B cell (primary cell): ENCODE measurements around the gene MBNL1. TPM values are rescaled to one million over a fixed set of nuclear protein-coding genes. Genes with fewer than 3 reads are reported as not detected.

Experiments
- ATAC-seq: fragments of 200-7000 bp; cut with Tn5 transposase; one replicate; pipeline ENCODE4 v1.10.0; 2021; ENCODE audit warnings: low read depth, mild to moderate bottlenecking, moderate number of reproducible peaks, moderate library complexity
- CTCF ChIA-PET: fragments of 350-600 bp; sonication (Branson Sonifier 250); formaldehyde crosslinking; loops from one replicate; lab custom pipeline; 2021; ENCODE audit warnings: antibody characterized with exemption, inconsistent platforms; lab: Charles Lee
- POLR2A ChIA-PET: fragments of 350-600 bp; sonication (Branson Sonifier 250); formaldehyde crosslinking; loops from one replicate; lab custom pipeline; 2021; ENCODE audit warnings: antibody characterized with exemption; lab: Charles Lee
- DNase-seq: peaks from one replicate; pipeline ENCODE4 v3.0.0; 2013
- H2AFZ ChIP-seq: 2 replicates; pipeline ENCODE4 v1.6.1; 2012; ENCODE audit warnings: mild to moderate bottlenecking, low read depth, low read length; ENCODE audit not compliant: insufficient read depth, poor library complexity, severe bottlenecking
- H3K27ac ChIP-seq, 2 donors: 1 replicate in 1 of 2; 2 replicates in 1 of 2; pipeline ENCODE4 v1.5.1; 2012 to 2013; ENCODE audit warnings: low read length in 2 of 2, mild to moderate bottlenecking in 2 of 2, moderate library complexity in 1 of 2
- H3K27me3 ChIP-seq, 4 experiments: fragments of 200-600 bp in 1 of 4; sonication (generic) in 1 of 4; replicated peaks in 1 of 4; 1 replicate in 2 of 4; 2 replicates in 2 of 4; pipeline versions ENCODE4 v1.6.1 to v1.7.0; 2013 to 2016; ENCODE audit warnings: low read length in 3 of 4, mild to moderate bottlenecking in 2 of 4, mixed read lengths in 1 of 4, moderate library complexity in 1 of 4; ENCODE audit not compliant: insufficient read depth in 4 of 4, control insufficient read depth in 3 of 4; ENCODE audit errors: control extremely low read depth in 1 of 4
- H3K36me3 ChIP-seq, 2 experiments: replicated peaks in 1 of 2; 1 replicate in 1 of 2; 2 replicates in 1 of 2; pipeline versions ENCODE4 v1.6.1 to v1.7.1; 2013; ENCODE audit warnings: low read length in 1 of 2; ENCODE audit not compliant: insufficient read depth in 2 of 2, control insufficient read depth in 1 of 2; ENCODE audit errors: control extremely low read depth in 1 of 2, extremely low read depth in 1 of 2
- H3K4me1 ChIP-seq, 2 donors: fragments of 200-600 bp in 1 of 2; sonication (generic) in 1 of 2; 1 replicate in 1 of 2; 2 replicates in 1 of 2; pipeline versions ENCODE4 v1.5.1 to v1.6.1; 2013 to 2017; ENCODE audit warnings: low read length in 2 of 2; ENCODE audit not compliant: control insufficient read depth in 2 of 2, insufficient read depth in 2 of 2
- H3K4me2 ChIP-seq: replicated peaks from 2 replicates; pipeline ENCODE3; 2012; ENCODE audit warnings: mild to moderate bottlenecking, low read depth, low read length; ENCODE audit not compliant: poor library complexity, severe bottlenecking
- H3K4me3 ChIP-seq, 5 experiments: fragments of 200-600 bp in 1 of 5; sonication (generic) in 1 of 5; 1 replicate in 3 of 5; 2 replicates in 2 of 5; pipeline versions ENCODE4 v1.5.1 to v1.7.0; 2011 to 2016; ENCODE audit warnings: low read length in 4 of 5, mild to moderate bottlenecking in 4 of 5, low read depth in 2 of 5, control low read depth in 1 of 5, moderate library complexity in 1 of 5; ENCODE audit not compliant: insufficient read depth in 1 of 5; ENCODE audit errors: control extremely low read depth in 1 of 5, extremely low read depth in 1 of 5
- H3K79me2 ChIP-seq: fragments of 200-600 bp; sonication (generic); one replicate; pipeline ENCODE4 v1.6.0; 2016; ENCODE audit warnings: low read length; ENCODE audit not compliant: control insufficient read depth, insufficient read depth
- H3K9ac ChIP-seq: fragments of 200-600 bp; sonication (generic); 2 replicates; pipeline ENCODE4 v1.6.1; 2017; ENCODE audit warnings: mild to moderate bottlenecking, low read length, moderate library complexity
- H3K9me3 ChIP-seq, 3 donors: one replicate each; pipeline versions ENCODE4 v1.6.1 to v1.7.1; 2013; ENCODE audit warnings: low read length in 2 of 3; ENCODE audit not compliant: control insufficient read depth in 2 of 3, insufficient read depth in 1 of 3; ENCODE audit errors: control extremely low read depth in 1 of 3
- H4K20me1 ChIP-seq: 2 replicates; pipeline ENCODE4 v1.6.0; 2012; ENCODE audit warnings: mild to moderate bottlenecking, low read length; ENCODE audit not compliant: insufficient read depth, control insufficient read depth, poor library complexity, severe bottlenecking
- H3K27ac Mint-ChIP-seq: one replicate; pipeline ENCODE4 v1.8.0; 2021; ENCODE audit warnings: mixed read lengths
- H3K27me3 Mint-ChIP-seq: one replicate; pipeline ENCODE4 v1.8.0; 2021; ENCODE audit warnings: mixed read lengths
- H3K4me1 Mint-ChIP-seq: one replicate; pipeline ENCODE4 v1.8.0; 2021; ENCODE audit warnings: mixed read lengths
- H3K4me3 Mint-ChIP-seq: one replicate; pipeline ENCODE4 v1.8.0; 2021; ENCODE audit warnings: mixed read lengths
- H3K9me3 Mint-ChIP-seq: one replicate; pipeline ENCODE4 v1.8.0; 2022; ENCODE audit warnings: mixed read lengths; ENCODE audit not compliant: insufficient read depth
- EZH2 ChIP-seq: IDR thresholded peaks from 2 replicates; pipeline ENCODE4 v1.6.1; 2012; ENCODE audit warnings: borderline replicate concordance, low read depth, mild to moderate bottlenecking, moderate library complexity, low read length; ENCODE audit not compliant: insufficient read depth, poor library complexity, severe bottlenecking
- WGBS: methylation state at CpG from one replicate; pipeline ENCODE4 v1.1.5; 2013; ENCODE audit warnings: missing lambda C conversion rate; ENCODE audit not compliant: insufficient coverage; 5-methylcytosine and 5-hydroxymethylcytosine counted together
- intact Hi-C: fragments of 100-400 bp; cut with micrococcal nuclease; formaldehyde crosslinking; loops from one replicate; pipeline ENCODE4 v1.10.0; 2022
- polyA plus RNA-seq: library from polyadenylated mRNA; depleted of rRNA; stranded (reverse); fragments of >200 nt; gene quantifications from 2 replicates; pipeline ENCODE4 v1.2.3, GENCODE V29; 2012
- total RNA-seq, 2 donors: library from RNA; stranded (reverse); fragments of 120-200 nt in 1 of 2; gene quantifications; 1 replicate in 1 of 2; 2 replicates in 1 of 2; pipeline versions ENCODE4 v1.2.3 to v1.2.4, GENCODE V29; 2013 to 2022
- TF ChIP-seq, protein P1 (sequence below): fragments of 200-600 bp; IDR thresholded peaks from one replicate; pipeline ENCODE4 v1.8.0; 2022; ENCODE audit warnings: antibody characterized with exemption, mild to moderate bottlenecking

The MBNL1 gene
- total and polyA plus RNA-seq, 2 donors (not counting 1 experiment from before 2014, with no cell fraction given), result 195 to 505 TPM

GRCh38 chr3:152313914-152314313 is 45.2 kb downstream of the MBNL1 start:
- ChIA-PET POLR2A (interaction anchor here (0.7 kb wide), 1 partner anchor 109 kb away, joined by 3 read pairs; no protein-coding TSS in a partner anchor), CTCF (interaction anchor here (0.6 to 1.5 kb wide), 3 partner anchors 10 to 986 kb away, joined by 3 to 6 read pairs (median 5); no protein-coding TSS in a partner anchor)
- H3K9me3 ChIP-seq, result peaks cover 0 to 3% (median 0%) of the 10 kb centered on the region in 3 donors
- H3K9ac ChIP-seq, result no peak overlapping the region
- peaks cover 13 to 18% of the 10 kb centered on the region in 2 donors for H3K4me1 ChIP-seq
- H3K36me3 ChIP-seq, result peaks cover 4 to 33% of the 10 kb centered on the region in 2 experiments
- no peak for TF ChIP-seq EZH2
- TF ChIP-seq, protein P1, sequence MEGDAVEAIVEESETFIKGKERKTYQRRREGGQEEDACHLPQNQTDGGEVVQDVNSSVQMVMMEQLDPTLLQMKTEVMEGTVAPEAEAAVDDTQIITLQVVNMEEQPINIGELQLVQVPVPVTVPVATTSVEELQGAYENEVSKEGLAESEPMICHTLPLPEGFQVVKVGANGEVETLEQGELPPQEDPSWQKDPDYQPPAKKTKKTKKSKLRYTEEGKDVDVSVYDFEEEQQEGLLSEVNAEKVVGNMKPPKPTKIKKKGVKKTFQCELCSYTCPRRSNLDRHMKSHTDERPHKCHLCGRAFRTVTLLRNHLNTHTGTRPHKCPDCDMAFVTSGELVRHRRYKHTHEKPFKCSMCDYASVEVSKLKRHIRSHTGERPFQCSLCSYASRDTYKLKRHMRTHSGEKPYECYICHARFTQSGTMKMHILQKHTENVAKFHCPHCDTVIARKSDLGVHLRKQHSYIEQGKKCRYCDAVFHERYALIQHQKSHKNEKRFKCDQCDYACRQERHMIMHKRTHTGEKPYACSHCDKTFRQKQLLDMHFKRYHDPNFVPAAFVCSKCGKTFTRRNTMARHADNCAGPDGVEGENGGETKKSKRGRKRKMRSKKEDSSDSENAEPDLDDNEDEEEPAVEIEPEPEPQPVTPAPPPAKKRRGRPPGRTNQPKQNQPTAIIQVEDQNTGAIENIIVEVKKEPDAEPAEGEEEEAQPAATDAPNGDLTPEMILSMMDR, result no peak
- Mint-ChIP-seq H3K27ac (no peak overlapping the region), H3K4me3 (no peak overlapping the region), H3K9me3 (no peaks in the 10 kb centered on the region), H3K4me1 (peaks cover 51% of the 10 kb centered on the region), H3K27me3 (no peaks in the 10 kb centered on the region)
- no peak overlapping the region for H3K4me3 ChIP-seq
- peak overlapping the region in 1 of 2 donors; percentile 25 for H3K27ac ChIP-seq
- H3K27me3 ChIP-seq, result no peaks in the 10 kb centered on the region
- H3K4me2 ChIP-seq, result no peak overlapping the region
- intact Hi-C loops, result no loop called here
- ATAC-seq, result no peak
- DNase-seq, result no peak
- H4K20me1 ChIP-seq, result peaks cover 15% of the 10 kb centered on the region
- H3K79me2 ChIP-seq, result peaks cover 99% of the 10 kb centered on the region
- no peak overlapping the region for H2AFZ ChIP-seq

DNA sequence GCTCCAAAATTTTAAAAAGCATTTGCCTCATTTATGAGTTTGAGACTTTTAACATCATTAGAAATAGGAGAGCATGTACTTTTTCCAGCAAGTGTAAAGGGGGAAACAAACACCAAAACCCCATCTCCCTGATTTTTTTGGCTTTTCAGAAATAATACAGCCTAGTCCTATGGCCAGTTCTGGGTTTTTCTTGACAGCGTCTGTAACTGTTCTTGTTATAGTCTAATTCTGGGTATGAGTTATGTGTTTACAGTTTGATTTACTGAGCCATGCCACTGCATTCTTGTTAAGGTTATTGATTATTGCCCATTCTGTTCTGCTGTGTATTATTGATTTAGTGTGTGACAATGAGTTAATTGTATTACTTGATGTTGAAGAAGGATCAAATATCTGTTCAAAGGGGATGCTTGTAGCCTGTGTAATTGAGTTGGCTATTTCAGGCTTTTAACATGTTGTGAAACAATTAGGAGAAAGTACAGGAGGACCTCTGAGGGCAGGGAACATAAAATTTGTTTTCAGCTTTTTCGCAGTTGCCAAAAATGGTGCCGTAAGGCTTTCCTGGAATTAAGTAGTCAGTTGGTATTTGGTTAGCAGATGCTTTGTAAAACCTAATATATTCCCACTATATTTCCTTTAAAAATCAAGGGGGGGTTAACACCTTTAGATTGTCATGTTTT is 46.1 kb downstream of the MBNL1 start:
- DNase-seq (no peak), ATAC-seq (no peak)
- Histone ChIP-seq H3K4me3 (no peak overlapping the region), H3K9me3 (peaks cover 0 to 3% (median 0%) of the 10 kb centered on the region in 3 donors), H2AFZ (no peak overlapping the region), H4K20me1 (peaks cover 15% of the 10 kb centered on the region), H3K27ac (peak overlapping the region in 1 of 2 donors; percentile 25), H3K27me3 (no peaks in the 10 kb centered on the region), H3K79me2 (peaks cover 99% of the 10 kb centered on the region), H3K9ac (no peak overlapping the region), H3K4me2 (no peak overlapping the region), H3K4me1 (peaks cover 13 to 22% of the 10 kb centered on the region in 2 donors), H3K36me3 (peaks cover 6 to 33% of the 10 kb centered on the region in 2 experiments)
- H3K27ac Mint-ChIP-seq, result no peak overlapping the region
- no CpG with 5 or more reads among the region's 3 CpGs for WGBS
- H3K27me3 Mint-ChIP-seq, result no peaks in the 10 kb centered on the region
- intact Hi-C loops, result loop anchor here (5.0 kb wide), 1 partner anchor 33 kb away; no protein-coding TSS in a partner anchor
- no peak overlapping the region for H3K4me3 Mint-ChIP-seq
- no peaks in the 10 kb centered on the region for H3K9me3 Mint-ChIP-seq
- peaks cover 51% of the 10 kb centered on the region for H3K4me1 Mint-ChIP-seq
- ChIA-PET CTCF (interaction anchor here (0.6 to 1.6 kb wide), 4 partner anchors 18 to 132 kb away, joined by 3 to 6 read pairs (median 4); no protein-coding TSS in a partner anchor), POLR2A (interaction anchor here (0.7 kb wide), 1 partner anchor 112 kb away, joined by 3 read pairs; no protein-coding TSS in a partner anchor)
- no peak for TF ChIP-seq EZH2
- TF ChIP-seq, protein P1, result no peak
